Left ventricle myocardium inferior (tissue), 1 donor: ENCODE measurements around the gene OR2T35. TPM values are rescaled to one million over a fixed set of nuclear protein-coding genes. Genes with fewer than 3 reads are reported as not detected.

Experiments
- DNase-seq: peaks from one replicate; pipeline ENCODE4 v3.0.0-alpha.2; 2020
- H3K27ac ChIP-seq: fragments of 200-600 bp; replicated peaks from 2 replicates; pipeline ENCODE4 v1.8.0; 2021
- H3K27me3 ChIP-seq: fragments of 200-600 bp; 2 replicates; pipeline ENCODE4 v1.8.0; 2021; ENCODE audit warnings: low read depth
- H3K36me3 ChIP-seq: fragments of 200-600 bp; 2 replicates; pipeline ENCODE4 v1.8.0; 2021
- H3K4me1 ChIP-seq: fragments of 200-600 bp; 2 replicates; pipeline ENCODE4 v1.8.0; 2021
- H3K4me3 ChIP-seq: fragments of 200-600 bp; 2 replicates; pipeline ENCODE4 v1.8.0; 2021; ENCODE audit warnings: mild to moderate bottlenecking, moderate library complexity
- H3K9me3 ChIP-seq: fragments of 200-600 bp; replicated peaks from 2 replicates; pipeline ENCODE4 v1.8.0; 2021
- intact Hi-C: fragments of 100-400 bp; cut with micrococcal nuclease; formaldehyde crosslinking; loops from one replicate; pipeline ENCODE4 v1.11.0; 2022
- total RNA-seq: library from RNA; stranded (reverse); fragmentation: NEBNext Ultra II Directional; extraction: Animal tissue kit (Norgen Biotek cat#: 25700); gene quantifications from one replicate; pipeline ENCODE4 v1.2.1, GENCODE V29; 2021
- TF ChIP-seq, protein P1 (sequence below): fragments of 200-600 bp; IDR thresholded peaks from 2 replicates; pipeline ENCODE4 v1.8.0; 2021; ENCODE audit warnings: antibody characterized with exemption, mild to moderate bottlenecking, borderline replicate concordance
- donor health status: DM: no; HTN: yes; CAD: no; lungs with severe emphysema.

OR2T35 gene
- total RNA-seq, 1 donor from 2014 or later = not detected

DNA sequence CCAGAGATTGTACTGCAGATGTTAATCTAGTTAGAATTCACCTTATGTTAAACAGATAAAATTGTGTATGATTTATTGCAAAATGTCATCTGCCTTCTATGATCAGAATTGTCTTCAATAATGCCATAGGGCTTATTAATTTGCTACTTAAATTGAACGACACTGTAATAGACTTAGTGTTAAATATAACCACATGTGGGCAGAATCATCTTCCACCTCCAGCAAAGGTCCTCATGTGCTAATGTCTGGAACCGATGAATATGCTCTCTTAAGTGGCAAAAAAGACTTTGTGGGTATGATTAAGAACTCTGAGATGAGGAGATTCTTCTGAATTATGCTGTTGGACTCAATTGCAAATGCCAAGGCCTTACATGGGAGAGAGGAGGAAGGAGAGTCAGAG lies 14.5 kb downstream of the OR2T35 start:
- Histone ChIP-seq H3K4me3 (no peak overlapping the region), H3K27me3 (peaks cover 9% of the 10 kb centered on the region), H3K4me1 (no peaks in the 10 kb centered on the region), H3K36me3 (no peaks in the 10 kb centered on the region), H3K9me3 (no peaks in the 10 kb centered on the region), H3K27ac (no peak overlapping the region)
- TF ChIP-seq, protein P1, sequence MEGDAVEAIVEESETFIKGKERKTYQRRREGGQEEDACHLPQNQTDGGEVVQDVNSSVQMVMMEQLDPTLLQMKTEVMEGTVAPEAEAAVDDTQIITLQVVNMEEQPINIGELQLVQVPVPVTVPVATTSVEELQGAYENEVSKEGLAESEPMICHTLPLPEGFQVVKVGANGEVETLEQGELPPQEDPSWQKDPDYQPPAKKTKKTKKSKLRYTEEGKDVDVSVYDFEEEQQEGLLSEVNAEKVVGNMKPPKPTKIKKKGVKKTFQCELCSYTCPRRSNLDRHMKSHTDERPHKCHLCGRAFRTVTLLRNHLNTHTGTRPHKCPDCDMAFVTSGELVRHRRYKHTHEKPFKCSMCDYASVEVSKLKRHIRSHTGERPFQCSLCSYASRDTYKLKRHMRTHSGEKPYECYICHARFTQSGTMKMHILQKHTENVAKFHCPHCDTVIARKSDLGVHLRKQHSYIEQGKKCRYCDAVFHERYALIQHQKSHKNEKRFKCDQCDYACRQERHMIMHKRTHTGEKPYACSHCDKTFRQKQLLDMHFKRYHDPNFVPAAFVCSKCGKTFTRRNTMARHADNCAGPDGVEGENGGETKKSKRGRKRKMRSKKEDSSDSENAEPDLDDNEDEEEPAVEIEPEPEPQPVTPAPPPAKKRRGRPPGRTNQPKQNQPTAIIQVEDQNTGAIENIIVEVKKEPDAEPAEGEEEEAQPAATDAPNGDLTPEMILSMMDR = no peak
- intact Hi-C loops = no loop called here
- DNase-seq = no peak

GRCh38 chr1:248627971-248628844 lies 16.9 kb downstream of the OR2T35 start:
- DNase-seq = no peak
- Histone ChIP-seq H3K4me3 (no peak overlapping the region), H3K27ac (no peak overlapping the region), H3K27me3 (peaks cover 16% of the 10 kb centered on the region), H3K4me1 (no peaks in the 10 kb centered on the region), H3K36me3 (no peaks in the 10 kb centered on the region), H3K9me3 (no peaks in the 10 kb centered on the region)
- intact Hi-C loops = no loop called here
- TF ChIP-seq, protein P1 = no peak

DNA sequence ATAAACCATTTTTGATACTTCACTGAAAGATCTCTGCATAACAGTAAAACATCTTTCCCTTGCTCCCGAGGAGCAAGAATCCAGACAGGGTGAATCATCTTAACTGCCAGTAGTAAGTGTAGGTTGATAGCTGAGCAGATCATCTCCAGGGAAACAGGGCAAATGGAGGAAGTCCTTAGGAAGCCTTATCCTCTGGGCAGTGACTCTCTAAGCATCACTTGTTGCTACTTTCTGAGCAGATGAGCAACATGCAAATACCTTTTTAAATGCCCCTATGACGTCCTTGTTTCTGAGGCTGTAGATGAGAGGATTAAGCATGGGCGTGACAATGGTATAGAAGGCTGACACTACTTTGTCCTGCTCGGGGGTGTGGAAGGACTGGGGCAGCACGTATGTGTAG lies 19.1 kb downstream of the OR2T35 start:
- Histone ChIP-seq H3K27ac (no peak overlapping the region), H3K27me3 (peaks cover 19% of the 10 kb centered on the region), H3K9me3 (no peaks in the 10 kb centered on the region), H3K4me1 (no peaks in the 10 kb centered on the region), H3K4me3 (no peak overlapping the region), H3K36me3 (no peaks in the 10 kb centered on the region)
- TF ChIP-seq, protein P1 = no peak
- intact Hi-C loops = no loop called here
- DNase-seq = no peak

DNA sequence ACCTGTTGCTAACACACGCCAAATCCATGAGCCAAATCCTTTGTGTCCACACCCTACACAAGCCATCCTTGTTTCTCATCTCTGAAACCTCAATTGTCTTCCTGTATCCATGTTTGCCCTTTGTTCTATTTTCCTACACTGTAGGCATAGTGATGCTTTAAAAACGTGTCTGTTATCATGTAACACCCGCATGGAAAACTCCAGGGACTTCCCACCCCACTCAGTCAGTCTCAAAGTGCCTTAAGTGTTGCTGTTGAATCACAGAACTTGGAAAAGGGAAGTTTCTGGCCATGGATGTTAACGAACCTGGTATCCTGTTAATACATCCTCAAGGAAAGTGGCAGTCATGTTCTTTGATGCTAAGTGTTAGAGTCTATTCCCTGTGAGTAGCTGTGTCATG lies 19.9 kb downstream of the OR2T35 start:
- intact Hi-C loops = no loop called here
- peaks cover 16% of the 10 kb centered on the region for H3K27me3 ChIP-seq
- no peak overlapping the region for H3K27ac ChIP-seq
- no peaks in the 10 kb centered on the region for H3K9me3 ChIP-seq
- no peak for DNase-seq
- H3K36me3 ChIP-seq = no peaks in the 10 kb centered on the region
- no peaks in the 10 kb centered on the region for H3K4me1 ChIP-seq
- H3K4me3 ChIP-seq = no peak overlapping the region
- TF ChIP-seq, protein P1 = no peak

GRCh38 chr1:248622570-248623001 lies 22.5 kb downstream of the OR2T35 start:
- Histone ChIP-seq H3K36me3 (no peaks in the 10 kb centered on the region), H3K4me3 (no peak overlapping the region), H3K9me3 (no peaks in the 10 kb centered on the region), H3K27ac (no peak overlapping the region), H3K4me1 (no peaks in the 10 kb centered on the region), H3K27me3 (peaks cover 10% of the 10 kb centered on the region)
- no peak for DNase-seq
- TF ChIP-seq, protein P1 = peak; percentile 62
- intact Hi-C loops = no loop called here
